HL-60/S4 treated with phorbol 12-myristate 13-acetate at 8.2 ng/mL for 4 days and 3 days (cell line): ENCODE measurements around the gene CHDH.

Experiments used
- in situ Hi-C: fragments of 300-500 bp; cut with MboI; formaldehyde crosslinking; loops from 2 replicates; pipeline ENCODE4 v1.15.0; 2022; ENCODE audit warnings: low sequenced_read_pairs

CHDH gene

GRCh38 chr3:53794597-53794996, 51.6 kb downstream of the CHDH start:
- in situ Hi-C loops, result no loop called here

DNA sequence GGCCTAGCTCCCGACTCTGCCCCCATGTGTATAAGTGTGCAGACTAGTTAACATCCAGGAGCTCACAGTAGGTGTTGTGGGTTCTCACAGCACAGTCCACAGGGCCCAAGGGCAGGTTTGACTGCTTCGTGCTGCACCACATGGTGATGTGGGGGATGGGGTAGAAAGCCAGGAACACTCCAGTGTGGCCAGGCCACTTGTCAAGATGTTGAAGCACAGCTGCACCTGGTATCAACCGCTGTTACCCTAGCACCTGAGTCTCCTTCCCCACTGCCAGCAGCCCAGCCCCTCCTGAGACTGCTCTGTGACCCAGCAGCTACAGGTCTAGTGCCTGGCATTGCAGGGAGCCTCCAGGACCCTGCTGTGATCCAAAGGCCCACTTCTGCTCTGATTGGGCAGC, 53.4 kb downstream of the CHDH start:
- in situ Hi-C loops, result no loop called here

DNA sequence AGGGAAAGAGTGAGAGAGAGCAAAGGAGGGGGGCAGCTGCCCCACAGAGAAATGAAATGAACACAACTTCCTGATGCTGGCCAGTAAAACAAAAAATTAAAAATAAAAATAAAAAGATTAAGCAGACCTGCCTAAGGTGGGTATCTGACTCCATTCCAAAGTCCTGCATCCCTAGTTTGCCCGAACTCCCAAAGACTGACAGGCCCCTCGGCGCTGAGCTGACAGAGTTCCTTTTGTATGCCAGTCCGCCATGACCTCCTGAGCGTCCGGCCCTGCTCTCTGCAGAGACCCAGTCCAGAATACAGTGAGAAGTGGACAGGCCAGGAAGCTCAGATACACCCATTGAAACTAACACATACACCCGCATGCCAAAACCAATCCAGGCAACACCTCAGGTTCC, 54.9 kb downstream of the CHDH start:
- in situ Hi-C loops, result no loop called here

DNA sequence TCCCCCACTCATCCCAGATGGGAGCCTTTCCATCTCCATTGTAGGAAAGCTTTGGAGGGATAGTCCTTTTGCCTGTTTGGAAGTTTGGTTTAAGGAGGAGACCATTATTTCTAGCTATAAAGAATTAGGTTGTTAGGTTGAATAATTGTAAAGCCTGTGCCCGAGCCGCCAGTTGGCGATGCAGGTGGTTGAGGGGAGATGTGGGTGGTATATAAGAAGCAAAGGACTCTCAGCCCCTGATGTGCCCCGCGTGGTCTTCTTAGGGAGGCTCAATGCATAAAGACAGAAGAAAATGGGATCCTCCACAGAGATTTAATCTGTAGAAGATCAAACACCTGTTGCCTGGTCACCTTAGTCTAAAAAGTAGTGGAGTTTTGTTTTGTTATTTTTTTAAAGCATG, 55.7 kb downstream of the CHDH start:
- in situ Hi-C loops, result no loop called here

DNA sequence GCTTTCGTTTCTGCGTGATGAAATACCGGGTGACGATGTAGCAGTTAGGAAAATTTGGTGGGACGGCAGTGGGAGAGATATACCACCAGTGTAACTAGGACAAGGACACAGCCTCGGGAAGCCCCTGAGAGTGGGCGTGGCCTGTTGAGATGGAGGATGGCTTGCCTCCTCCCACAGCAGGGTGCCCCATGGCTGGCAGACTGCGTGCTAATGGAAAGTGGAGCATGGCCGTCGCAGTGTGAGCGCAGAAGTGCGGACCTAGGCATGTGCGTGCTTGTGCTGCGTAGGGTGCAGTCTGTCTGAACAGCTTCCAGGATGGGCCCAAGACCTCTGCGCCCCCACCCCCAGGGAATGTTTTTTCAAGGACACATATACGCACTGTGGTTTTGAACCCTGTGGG, 56.8 kb downstream of the CHDH start:
- in situ Hi-C loops, result no loop called here

DNA sequence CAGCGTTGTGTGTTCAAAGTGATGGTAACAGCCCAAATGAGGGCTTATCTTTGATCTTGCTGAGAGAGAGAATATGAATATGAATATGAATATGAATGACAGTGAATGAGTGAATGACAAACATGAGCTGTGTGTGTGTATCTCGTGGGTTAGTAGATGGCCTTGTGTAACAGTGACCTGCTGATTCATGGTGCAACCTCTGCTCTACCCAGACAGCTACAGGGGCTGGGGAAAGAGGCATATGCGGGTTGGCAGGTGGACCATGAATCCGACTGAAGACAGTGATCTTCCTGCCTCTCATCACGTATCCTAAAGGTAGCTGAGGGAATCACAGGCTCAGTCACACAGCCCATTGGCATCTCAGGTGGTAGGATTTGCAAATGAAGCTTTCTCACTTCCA, 58.2 kb downstream of the CHDH start:
- in situ Hi-C loops, result no loop called here

- in situ Hi-C loops, result no loop called here
Measured at GRCh38 chr3:53787016-53787415, 59.2 kb downstream of the CHDH start.

- in situ Hi-C loops, result no loop called here
Measured at GRCh38 chr3:53780806-53781205, 65.4 kb downstream of the CHDH start.

GRCh38 chr3:53780171-53780570, 66.0 kb downstream of the CHDH start:
- in situ Hi-C loops, result no loop called here

DNA sequence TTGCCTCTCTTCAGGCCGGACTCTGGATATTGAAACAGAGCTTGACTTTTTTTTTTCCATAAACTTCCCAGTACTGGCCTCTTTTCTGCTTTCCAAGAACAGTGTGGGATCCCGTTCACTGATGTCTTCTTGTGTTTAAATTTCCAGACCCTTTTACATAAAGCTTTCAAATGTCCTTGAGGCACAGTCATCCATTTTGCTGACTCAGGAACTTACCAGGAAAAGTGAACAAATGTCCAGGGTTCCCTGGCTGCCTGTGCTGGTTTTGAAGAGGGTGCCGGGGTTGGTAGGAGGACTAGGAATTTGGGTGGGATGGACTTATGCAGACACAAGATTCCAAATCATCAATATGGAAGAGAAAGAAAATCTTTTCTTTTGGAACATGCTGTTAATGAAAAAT, 68.1 kb downstream of the CHDH start:
- in situ Hi-C loops, result no loop called here

DNA sequence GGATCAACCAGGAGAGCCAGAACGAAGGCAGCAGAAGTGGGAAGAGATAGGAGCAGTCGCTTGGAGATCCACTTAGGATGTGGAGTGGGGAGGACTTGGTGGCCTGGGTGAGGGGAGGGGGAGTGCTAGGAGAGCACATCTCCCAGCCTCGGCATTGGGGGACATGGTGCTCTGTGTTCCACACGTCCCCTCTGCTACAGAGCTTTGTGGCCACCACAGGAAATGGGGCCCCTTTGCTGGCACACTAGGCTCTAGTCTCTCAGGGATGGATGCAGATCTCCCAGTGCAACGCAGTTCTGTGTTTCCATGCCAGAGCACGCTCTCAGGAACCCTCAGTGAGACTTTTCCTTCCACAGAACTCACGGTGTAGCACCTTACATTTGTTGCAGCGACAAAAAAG, 68.8 kb downstream of the CHDH start:
- in situ Hi-C loops, result no loop called here

- in situ Hi-C loops, result no loop called here
Measured at GRCh38 chr3:53776494-53777101, 69.6 kb downstream of the CHDH start.

GRCh38 chr3:53775834-53776251, 70.4 kb downstream of the CHDH start:
- in situ Hi-C loops, result no loop called here

DNA sequence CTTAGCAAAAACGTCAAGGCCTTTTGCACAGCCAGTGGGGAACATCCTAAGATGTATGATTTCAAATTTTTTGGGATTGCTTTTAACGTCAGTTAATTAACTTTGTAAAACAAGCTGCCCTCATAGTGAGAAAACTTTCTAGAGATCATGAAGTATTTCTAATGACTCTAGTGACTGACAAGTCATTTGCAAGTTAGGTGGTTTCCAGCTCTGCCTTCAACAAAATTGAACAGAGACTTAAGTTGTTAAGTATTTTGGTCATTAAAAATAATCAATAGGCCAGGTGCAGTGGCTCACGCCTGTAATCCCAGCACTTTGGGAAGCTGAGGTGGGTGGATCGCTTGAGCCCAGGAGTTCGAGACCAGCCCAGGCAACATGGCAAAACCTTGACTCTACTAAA, 71.2 kb downstream of the CHDH start:
- in situ Hi-C loops, result no loop called here

GRCh38 chr3:53774414-53774813, 71.8 kb downstream of the CHDH start:
- in situ Hi-C loops, result no loop called here

DNA sequence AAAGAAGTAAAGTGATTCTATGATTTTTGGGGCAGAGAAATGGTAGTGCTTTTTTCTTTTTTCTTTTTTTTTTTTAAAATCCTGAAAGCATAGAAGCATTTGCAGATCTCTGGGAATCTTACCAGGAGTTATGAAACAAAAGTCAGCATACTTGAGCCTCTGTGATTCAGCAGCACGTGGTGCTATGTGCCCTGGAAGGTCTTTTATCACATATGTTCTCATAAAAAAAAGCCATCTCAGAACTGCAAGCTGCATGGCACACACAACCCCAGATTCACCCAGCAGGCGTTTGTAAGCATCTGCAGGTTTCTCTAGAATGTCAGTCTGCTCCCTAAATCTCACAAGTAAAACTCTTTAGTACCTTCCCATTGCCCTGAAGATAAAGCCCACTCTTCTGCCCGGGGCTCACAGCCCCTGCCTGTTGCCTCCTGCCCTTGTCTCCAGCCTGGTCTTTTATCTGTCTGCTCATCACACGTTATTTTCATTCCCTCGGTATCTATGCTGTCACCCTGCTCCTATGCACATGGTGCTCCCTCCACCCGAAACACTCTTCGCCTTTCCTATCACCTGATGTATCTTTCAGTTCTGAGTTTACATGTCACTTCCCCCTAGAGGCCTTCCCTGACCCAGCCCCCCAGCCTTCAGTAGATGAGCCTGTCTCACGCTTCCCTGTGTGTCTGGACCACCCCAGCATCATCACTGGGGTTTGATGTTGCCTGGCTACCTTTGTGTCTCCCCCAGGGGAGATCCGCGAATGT, 72.4 kb downstream of the CHDH start:
- in situ Hi-C loops, result no loop called here

DNA sequence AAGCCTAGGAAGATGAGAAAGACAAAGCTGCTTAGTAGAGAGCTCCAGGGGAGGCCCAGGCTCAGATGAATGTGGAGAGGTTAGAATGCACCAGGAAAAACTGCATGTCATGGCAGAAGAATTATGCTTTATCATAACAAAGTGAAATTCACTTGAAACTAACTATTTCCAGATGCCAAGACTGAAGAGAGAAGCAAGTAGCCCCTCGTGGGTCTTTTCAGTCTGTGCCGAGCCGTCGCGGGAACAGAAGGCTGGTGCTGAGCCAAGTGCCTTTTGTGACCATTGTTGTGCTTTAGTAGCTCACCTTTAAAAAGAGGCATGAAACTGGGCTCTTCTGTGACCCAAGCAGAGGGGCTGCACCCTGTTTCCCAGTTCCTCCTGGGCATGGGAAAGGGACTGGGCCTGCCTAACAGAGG, 73.2 kb downstream of the CHDH start:
- in situ Hi-C loops, result no loop called here

DNA sequence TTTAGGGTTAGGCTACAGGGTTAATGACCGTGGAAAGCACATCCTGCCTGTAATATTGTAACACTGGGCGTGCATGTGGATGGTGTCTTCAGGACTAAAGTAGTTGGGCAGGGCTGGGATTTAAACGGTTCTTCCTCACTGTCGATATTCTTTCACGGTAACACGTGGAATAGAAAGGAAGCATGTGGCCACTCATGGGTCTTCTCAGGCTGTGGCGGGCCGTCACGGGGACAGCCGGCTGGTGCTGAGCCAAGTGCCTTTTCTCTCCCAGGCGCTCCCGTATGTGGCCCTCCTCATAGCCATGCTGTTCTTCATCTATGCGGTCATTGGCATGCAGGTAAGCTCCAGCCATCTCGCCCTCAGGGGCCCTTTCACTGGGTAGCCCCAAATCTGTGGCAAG, 73.7 kb downstream of the CHDH start:
- in situ Hi-C loops, result no loop called here

GRCh38 chr3:53768478-53769459, 77.5 kb downstream of the CHDH start:
- in situ Hi-C loops, result no loop called here

DNA sequence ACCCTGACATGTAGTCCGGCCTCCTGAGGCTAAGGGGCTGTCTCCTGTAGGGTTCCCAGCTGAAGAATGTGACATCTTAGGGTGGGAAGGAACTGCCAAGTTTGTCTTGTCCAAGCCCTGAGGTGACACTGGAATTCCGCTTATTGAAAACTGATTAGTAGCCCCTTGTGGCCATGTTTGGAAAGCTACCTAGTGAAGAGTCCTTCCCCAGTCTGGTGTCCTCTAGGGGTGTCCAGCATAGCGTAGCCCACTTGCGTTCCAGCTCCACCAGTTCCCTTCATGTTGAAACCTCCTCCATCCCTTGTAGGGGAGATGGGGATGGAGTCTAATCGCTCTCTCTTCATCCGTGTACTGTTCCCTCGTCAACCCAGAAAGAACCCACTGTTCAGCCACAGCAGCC, 79.5 kb downstream of the CHDH start:
- in situ Hi-C loops, result no loop called here

DNA sequence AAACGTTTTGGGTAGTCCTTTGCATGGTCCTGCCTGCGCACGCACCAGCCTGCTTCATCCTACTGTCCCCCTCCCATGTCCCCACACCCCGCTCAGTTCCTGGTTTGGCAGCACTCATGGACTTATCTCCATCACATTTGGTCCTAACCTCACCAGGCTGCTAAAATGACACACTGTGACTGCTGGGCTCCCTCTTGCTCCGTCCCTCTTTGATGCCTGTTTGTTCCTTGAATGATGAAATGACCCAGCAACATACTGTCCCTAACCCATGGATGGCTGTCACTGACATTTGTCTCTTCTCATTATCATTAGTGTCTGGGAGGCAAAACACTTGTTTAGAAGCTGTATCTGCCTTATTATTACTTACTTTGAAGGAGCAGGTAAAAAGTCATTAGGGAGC, 80.5 kb downstream of the CHDH start:
- in situ Hi-C loops, result no loop called here
